WTC11 (cell line): Measurements from ENCODE around the gene CDC5L. TPM values are rescaled to one million over a fixed set of nuclear protein-coding genes. Genes with fewer than 3 reads are reported as not detected.

Source experiments
- ATAC-seq: fragments of 200-7000 bp; cut with Tn5 transposase; 2 replicates; pipeline ENCODE4 v1.10.0; 2021; ENCODE audit warnings: mild to moderate bottlenecking, moderate library complexity
- CTCF ChIA-PET: fragments of 300-600 bp; sonication (Branson Sonifier 250); formaldehyde crosslinking; loops from one replicate; lab custom pipeline; 2021; ENCODE audit warnings: antibody characterized with exemption; lab: Charles Lee
- POLR2A ChIA-PET: fragments of 350-600 bp; sonication (Branson Sonifier 250); formaldehyde crosslinking; loops from one replicate; lab custom pipeline; 2021; ENCODE audit warnings: antibody characterized with exemption; lab: Charles Lee
- DNase-seq: peaks from one replicate; pipeline ENCODE4 v3.0.0; 2021; ENCODE audit warnings: low spot score
- H3K27ac Mint-ChIP-seq: 2 replicates; pipeline ENCODE4 v1.8.0; 2021; ENCODE audit warnings: mixed read lengths
- H3K27me3 Mint-ChIP-seq: 2 replicates; pipeline ENCODE4 v1.8.0; 2021; ENCODE audit warnings: low read depth, mild to moderate bottlenecking, moderate library complexity, mixed read lengths
- H3K36me3 Mint-ChIP-seq: 2 replicates; pipeline ENCODE4 v1.8.0; 2021; ENCODE audit warnings: mixed read lengths
- H3K4me1 Mint-ChIP-seq: 2 replicates; pipeline ENCODE4 v1.8.0; 2022; ENCODE audit warnings: mixed read lengths
- H3K4me3 Mint-ChIP-seq: 2 replicates; pipeline ENCODE4 v1.8.0; 2021; ENCODE audit warnings: mild to moderate bottlenecking, moderate library complexity, mixed read lengths
- H3K9me3 Mint-ChIP-seq: 2 replicates; pipeline ENCODE4 v1.8.0; 2021; ENCODE audit warnings: mixed read lengths
- AR ChIP-seq: fragments of 250-450 bp; sonication (Bioruptor Pico); IDR thresholded peaks from 2 replicates; pipeline ENCODE4 v1.9.0; 2021; ENCODE audit warnings: mild to moderate bottlenecking
- ATF1 ChIP-seq: sonication (generic); formaldehyde crosslinking; IDR thresholded peaks from 2 replicates; pipeline ENCODE4 v1.8.1; 2023; ENCODE audit warnings: mild to moderate bottlenecking, moderate library complexity, missing genetic modification reagents
- ATF3 ChIP-seq: sonication (generic); formaldehyde crosslinking; conservative IDR thresholded peaks from 2 replicates; pipeline ENCODE4 v1.8.1; 2022; ENCODE audit warnings: mild to moderate bottlenecking, missing genetic modification reagents
- ELF4 ChIP-seq: sonication (generic); formaldehyde crosslinking; IDR thresholded peaks from 2 replicates; pipeline ENCODE4 v1.8.1; 2022; ENCODE audit warnings: low read depth, mild to moderate bottlenecking, moderate library complexity, missing genetic modification reagents
- FOXJ3 ChIP-seq: sonication (generic); formaldehyde crosslinking; IDR thresholded peaks from 2 replicates; pipeline ENCODE4 v1.9.0; 2021; ENCODE audit warnings: missing genetic modification reagents, mild to moderate bottlenecking, borderline replicate concordance
- FOXK1 ChIP-seq: sonication (generic); formaldehyde crosslinking; IDR thresholded peaks from 2 replicates; pipeline ENCODE4 v1.8.0; 2022; ENCODE audit warnings: mild to moderate bottlenecking, moderate library complexity, missing genetic modification reagents
- GABPB1 ChIP-seq: sonication (generic); formaldehyde crosslinking; IDR thresholded peaks from 2 replicates; pipeline ENCODE4 v1.8.1; 2023; ENCODE audit warnings: mild to moderate bottlenecking, missing genetic modification reagents
- GRHL2 ChIP-seq: fragments of 250-450 bp; sonication (Bioruptor Pico); IDR thresholded peaks from 2 replicates; pipeline ENCODE4 v1.8.0; 2022; ENCODE audit warnings: mild to moderate bottlenecking, moderate library complexity; ENCODE audit not compliant: insufficient replicate concordance, severe bottlenecking
- HMGA2 ChIP-seq: fragments of 250-450 bp; sonication (Bioruptor Pico); IDR thresholded peaks from 2 replicates; pipeline ENCODE4 v1.4.0; 2021; ENCODE audit warnings: mild to moderate bottlenecking, moderate library complexity
- JUN ChIP-seq: sonication (generic); formaldehyde crosslinking; IDR thresholded peaks from 2 replicates; pipeline ENCODE4 v1.8.0; 2023; ENCODE audit warnings: mild to moderate bottlenecking, missing genetic modification reagents
- PRRX2 ChIP-seq: fragments of 250-450 bp; sonication (Bioruptor Pico); IDR thresholded peaks from 2 replicates; pipeline ENCODE4 v1.8.0; 2021; ENCODE audit warnings: mild to moderate bottlenecking
- STAT6 ChIP-seq: sonication (generic); formaldehyde crosslinking; conservative IDR thresholded peaks from 2 replicates; pipeline ENCODE4 v1.8.1; 2023; ENCODE audit warnings: mild to moderate bottlenecking, low read depth, missing genetic modification reagents, moderate library complexity
- ZNF138 ChIP-seq: sonication (generic); formaldehyde crosslinking; conservative IDR thresholded peaks from 2 replicates; pipeline ENCODE4 v1.8.1; 2022; ENCODE audit warnings: mild to moderate bottlenecking, moderate library complexity, missing genetic modification reagents
- ZNF232 ChIP-seq: sonication (generic); formaldehyde crosslinking; IDR thresholded peaks from 2 replicates; pipeline ENCODE4 v1.8.0; 2022; ENCODE audit warnings: mild to moderate bottlenecking, missing genetic modification reagents
- ZNF425 ChIP-seq: fragments of 250-450 bp; sonication (Bioruptor Pico); conservative IDR thresholded peaks from 2 replicates; pipeline ENCODE4 v1.9.0; 2021; ENCODE audit warnings: mild to moderate bottlenecking
- total RNA-seq: library from RNA; stranded (reverse); gene quantifications from 3 replicates; pipeline ENCODE4 v1.2.3, GENCODE V29; 2021
- TF ChIP-seq, protein P1 (sequence below): fragments of 250-450 bp; sonication (Bioruptor Pico); IDR thresholded peaks from 2 replicates; pipeline ENCODE4 v1.9.0; 2021; ENCODE audit warnings: mild to moderate bottlenecking, borderline replicate concordance
- TF ChIP-seq, protein P2 (sequence below): fragments of 250-450 bp; sonication (Bioruptor Pico); IDR thresholded peaks from 2 replicates; pipeline ENCODE4 v2.1.2; 2022; ENCODE audit warnings: mild to moderate bottlenecking, moderate library complexity

CDC5L gene
- total RNA-seq, 1 experiment from 2014 or later: 23.5 TPM

DNA sequence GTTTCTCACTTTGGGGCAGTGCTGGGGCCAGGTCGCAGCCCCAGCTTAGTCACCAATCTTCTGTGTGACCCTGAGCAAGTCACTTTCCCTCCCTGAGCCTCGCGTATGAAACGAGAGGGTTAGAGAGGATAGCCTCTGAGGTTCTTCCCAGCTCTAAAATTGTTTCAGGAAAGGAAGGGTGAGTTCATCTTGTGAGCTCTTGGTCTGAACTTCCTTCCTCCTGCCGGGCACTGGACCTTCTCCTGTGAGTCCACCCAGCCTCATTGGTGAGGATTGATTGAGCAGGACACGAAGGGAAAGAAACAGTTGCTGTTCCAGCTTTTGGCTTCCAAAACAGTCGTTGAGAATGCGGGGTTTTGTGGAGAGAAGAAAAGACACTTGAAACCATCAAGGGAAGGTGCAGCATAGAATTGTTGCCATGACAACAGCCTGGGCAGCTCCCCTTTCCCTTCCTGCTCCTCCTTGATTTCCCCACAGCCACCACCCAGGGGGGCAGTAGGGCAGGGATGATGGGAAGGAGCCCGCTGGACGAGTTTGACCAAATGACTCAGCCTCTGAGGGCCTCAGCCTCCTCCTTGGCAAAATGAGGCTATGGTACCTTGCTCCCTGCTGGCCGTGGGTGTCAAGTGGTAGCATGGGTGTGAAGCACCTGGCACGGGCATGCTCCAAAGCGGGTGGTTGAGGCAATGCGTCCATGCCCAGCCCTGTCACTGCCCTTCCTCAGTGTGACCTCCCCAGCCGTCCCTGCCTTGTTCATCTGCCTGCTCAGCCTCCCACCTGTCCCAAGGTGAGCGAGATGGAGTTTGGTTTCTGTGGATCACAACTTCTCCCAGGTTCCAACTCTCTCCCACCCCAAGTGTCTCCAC is 107.8 kb downstream of the CDC5L start (continued):
- TF ChIP-seq, protein P1, sequence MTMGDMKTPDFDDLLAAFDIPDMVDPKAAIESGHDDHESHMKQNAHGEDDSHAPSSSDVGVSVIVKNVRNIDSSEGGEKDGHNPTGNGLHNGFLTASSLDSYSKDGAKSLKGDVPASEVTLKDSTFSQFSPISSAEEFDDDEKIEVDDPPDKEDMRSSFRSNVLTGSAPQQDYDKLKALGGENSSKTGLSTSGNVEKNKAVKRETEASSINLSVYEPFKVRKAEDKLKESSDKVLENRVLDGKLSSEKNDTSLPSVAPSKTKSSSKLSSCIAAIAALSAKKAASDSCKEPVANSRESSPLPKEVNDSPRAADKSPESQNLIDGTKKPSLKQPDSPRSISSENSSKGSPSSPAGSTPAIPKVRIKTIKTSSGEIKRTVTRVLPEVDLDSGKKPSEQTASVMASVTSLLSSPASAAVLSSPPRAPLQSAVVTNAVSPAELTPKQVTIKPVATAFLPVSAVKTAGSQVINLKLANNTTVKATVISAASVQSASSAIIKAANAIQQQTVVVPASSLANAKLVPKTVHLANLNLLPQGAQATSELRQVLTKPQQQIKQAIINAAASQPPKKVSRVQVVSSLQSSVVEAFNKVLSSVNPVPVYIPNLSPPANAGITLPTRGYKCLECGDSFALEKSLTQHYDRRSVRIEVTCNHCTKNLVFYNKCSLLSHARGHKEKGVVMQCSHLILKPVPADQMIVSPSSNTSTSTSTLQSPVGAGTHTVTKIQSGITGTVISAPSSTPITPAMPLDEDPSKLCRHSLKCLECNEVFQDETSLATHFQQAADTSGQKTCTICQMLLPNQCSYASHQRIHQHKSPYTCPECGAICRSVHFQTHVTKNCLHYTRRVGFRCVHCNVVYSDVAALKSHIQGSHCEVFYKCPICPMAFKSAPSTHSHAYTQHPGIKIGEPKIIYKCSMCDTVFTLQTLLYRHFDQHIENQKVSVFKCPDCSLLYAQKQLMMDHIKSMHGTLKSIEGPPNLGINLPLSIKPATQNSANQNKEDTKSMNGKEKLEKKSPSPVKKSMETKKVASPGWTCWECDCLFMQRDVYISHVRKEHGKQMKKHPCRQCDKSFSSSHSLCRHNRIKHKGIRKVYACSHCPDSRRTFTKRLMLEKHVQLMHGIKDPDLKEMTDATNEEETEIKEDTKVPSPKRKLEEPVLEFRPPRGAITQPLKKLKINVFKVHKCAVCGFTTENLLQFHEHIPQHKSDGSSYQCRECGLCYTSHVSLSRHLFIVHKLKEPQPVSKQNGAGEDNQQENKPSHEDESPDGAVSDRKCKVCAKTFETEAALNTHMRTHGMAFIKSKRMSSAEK (CRISPR knock-in tag): no peak
- TF ChIP-seq FOXJ3 (CRISPR knock-in tag): no peak
- no peak for TF ChIP-seq ZNF232 (CRISPR knock-in tag)
- TF ChIP-seq ATF3 (CRISPR knock-in tag): no peak
- no peak for TF ChIP-seq PRRX2 (CRISPR knock-in tag)
- TF ChIP-seq, all 79 proteins: peak for 0

- Mint-ChIP-seq H3K36me3 (no peaks in the 10 kb centered on the region), H3K27me3 (no peaks in the 10 kb centered on the region; the same call in 1 of the 2 replicates), H3K4me3 (no peak overlapping the region), H3K9me3 (peaks cover 6% of the 10 kb centered on the region), H3K4me1 (peaks cover 28% of the 10 kb centered on the region), H3K27ac (no peak overlapping the region)
- ChIA-PET POLR2A (no interaction called here), CTCF (interaction anchor here (1.2 kb wide), 1 partner anchor 97 kb away, joined by 3 read pairs; no protein-coding TSS in a partner anchor)
- TF ChIP-seq GRHL2: no peak
- no peak for TF ChIP-seq ZNF425 (CRISPR knock-in tag)
- TF ChIP-seq ELF4 (CRISPR knock-in tag): no peak
- no peak for TF ChIP-seq HMGA2 (CRISPR knock-in tag)
- no peak for TF ChIP-seq GABPB1 (CRISPR knock-in tag)
- TF ChIP-seq JUN (CRISPR knock-in tag): no peak
- no peak for TF ChIP-seq ZNF138 (CRISPR knock-in tag)
- TF ChIP-seq, protein P2, sequence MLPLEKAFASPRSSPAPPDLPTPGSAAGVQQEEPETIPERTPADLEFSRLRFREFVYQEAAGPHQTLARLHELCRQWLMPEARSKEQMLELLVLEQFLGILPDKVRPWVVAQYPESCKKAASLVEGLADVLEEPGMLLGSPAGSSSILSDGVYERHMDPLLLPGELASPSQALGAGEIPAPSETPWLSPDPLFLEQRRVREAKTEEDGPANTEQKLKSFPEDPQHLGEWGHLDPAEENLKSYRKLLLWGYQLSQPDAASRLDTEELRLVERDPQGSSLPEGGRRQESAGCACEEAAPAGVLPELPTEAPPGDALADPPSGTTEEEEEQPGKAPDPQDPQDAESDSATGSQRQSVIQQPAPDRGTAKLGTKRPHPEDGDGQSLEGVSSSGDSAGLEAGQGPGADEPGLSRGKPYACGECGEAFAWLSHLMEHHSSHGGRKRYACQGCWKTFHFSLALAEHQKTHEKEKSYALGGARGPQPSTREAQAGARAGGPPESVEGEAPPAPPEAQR (CRISPR knock-in tag): no peak
- no peak for TF ChIP-seq AR (CRISPR knock-in tag)
- no peak for TF ChIP-seq FOXK1 (CRISPR knock-in tag)
- no peak for TF ChIP-seq STAT6 (CRISPR knock-in tag)
- TF ChIP-seq ATF1 (CRISPR knock-in tag): no peak
- no peak for ATAC-seq
- DNase-seq: no peak
Observed at GRCh38 chr6:44496665-44497369, 109.3 kb downstream of the CDC5L start.
